ENCODE data around the gene NPPA.
"Not testable (repeated sequence)": the region's sequence is repeated elsewhere in the genome, so short reads cannot be mapped to it uniquely, and the experiment has no call there.

Gene NPPA

GRCh38 chr1:11847667-11848372, at the start of gene NPPA:
Gene NPPA (minus strand): TSS chr1:11847783. CDS start chr1:11847684, 99 bp downstream.
- peak; percentile 12 for DNase-seq

- not testable (repeated sequence) for DNase-seq
These were observed 46.9 kb upstream of the NPPA start for GRCh38 chr1:11894501-11894900.

GRCh38 chr1:11893907-11894251, 46.3 kb upstream of the NPPA start:
- DNase-seq = no peak

GRCh38 chr1:11891433-11892186, 44.0 kb upstream of the NPPA start:
- no peak for DNase-seq

GRCh38 chr1:11888877-11889208, 41.3 kb upstream of the NPPA start:
- DNase-seq = no peak

GRCh38 chr1:11888206-11888876, 40.8 kb upstream of the NPPA start:
- no peak for DNase-seq

- DNase-seq = no peak
These were observed 40.1 kb upstream of the NPPA start for GRCh38 chr1:11887666-11888007.

GRCh38 chr1:11886986-11887665, 39.5 kb upstream of the NPPA start:
- no peak for DNase-seq

- no peak for DNase-seq
These were observed 38.3 kb upstream of the NPPA start for GRCh38 chr1:11885916-11886315.

GRCh38 chr1:11882814-11883538, 35.4 kb upstream of the NPPA start:
- DNase-seq = no peak

- no peak for DNase-seq
These were observed 34.3 kb upstream of the NPPA start for GRCh38 chr1:11881749-11882441.

GRCh38 chr1:11880911-11881748, 33.5 kb upstream of the NPPA start:
- no peak for DNase-seq

- no peak for DNase-seq
These were observed 32.6 kb upstream of the NPPA start for GRCh38 chr1:11880181-11880575.

- no peak for DNase-seq
These were observed 32.0 kb upstream of the NPPA start for GRCh38 chr1:11879311-11880180.

GRCh38 chr1:11878891-11879190, 31.3 kb upstream of the NPPA start:
- no peak for DNase-seq

- no peak for DNase-seq
These were observed 30.7 kb upstream of the NPPA start for GRCh38 chr1:11878081-11878890.

- no peak for DNase-seq
These were observed 29.5 kb upstream of the NPPA start for GRCh38 chr1:11877074-11877473.

GRCh38 chr1:11875094-11875493, 27.5 kb upstream of the NPPA start:
- no peak for DNase-seq

GRCh38 chr1:11874624-11875023, 27.0 kb upstream of the NPPA start:
- no peak for DNase-seq

- DNase-seq = no peak
These were observed 26.6 kb upstream of the NPPA start for GRCh38 chr1:11874258-11874562.
